ENCODE results near the gene SNRPE. TPM values are rescaled to one million over a fixed set of nuclear protein-coding genes. Genes with fewer than 3 reads are reported as not detected.

SNRPE gene
- total and polyA plus RNA-seq, 2 donors (not counting 3 experiments of a cell fraction or from before 2014, with no cell fraction given): 196 to 219 TPM

GRCh38 chr1:203899869-203900714 is 38.7 kb downstream of the SNRPE start:
- dilution Hi-C loops (cut with MboI; ENCODE audit: extremely low pct_ligation_motif_present, low sequenced_read_pairs): no loop called here

More at GRCh38 chr1:203899869-203900714, 38.7 kb downstream of the SNRPE start:
- Histone ChIP-seq H3K9ac (replicated peaks; ENCODE audit: extremely low read depth, insufficient read depth, low read length) (no peak overlapping the region), H4K20me1 (replicated peaks; ENCODE audit: control insufficient read depth, extremely low read depth, insufficient read depth, low read length) (no peaks in the 10 kb centered on the region), H3K4me3 (replicated peaks in 1 of 3; ENCODE audit: insufficient read depth in 1 of 3, low read depth in 1 of 3, low read length in 3 of 3) (no peak overlapping the region), H3K27ac (ENCODE audit: insufficient read depth, low read depth, low read length) (no peak overlapping the region), H3K79me2 (ENCODE audit: control insufficient read depth, insufficient read depth, low read length) (no peaks in the 10 kb centered on the region), H3K9me1 (replicated peaks; ENCODE audit: control insufficient read depth, extremely low read depth, insufficient read depth, low read length) (no peaks in the 10 kb centered on the region), H3K9me3 (replicated peaks; ENCODE audit: control insufficient read depth, insufficient read depth, low read length) (no peaks in the 10 kb centered on the region), H3K4me2 (ENCODE audit: insufficient read depth, low read length) (no peak overlapping the region), H2AFZ (ENCODE audit: low read depth, low read length) (no peak overlapping the region), H3K27me3 (ENCODE audit: control insufficient read depth in 2 of 2, insufficient read depth in 2 of 2, low read length in 2 of 2) (no peaks in the 10 kb centered on the region), H3K36me3 (ENCODE audit: control insufficient read depth in 2 of 2, extremely low read depth in 1 of 2, insufficient read depth in 2 of 2, low read length in 2 of 2) (no peaks in the 10 kb centered on the region), H3K4me1 (ENCODE audit: control insufficient read depth, extremely low read depth, insufficient read depth, low read length) (no peaks in the 10 kb centered on the region)
- FAIRE-seq: no peak
- CTCF ChIA-PET: no interaction called here
- TF ChIP-seq POLR2AphosphoS5 (IDR thresholded peaks at IDR 0.05; ENCODE audit: insufficient read depth, low read depth, low read length) (no peak), FOS (IDR thresholded peaks at IDR 0.05; ENCODE audit: borderline replicate concordance, insufficient read depth, low read length) (no peak), JUN (IDR thresholded peaks at IDR 0.05; ENCODE audit: borderline replicate concordance, insufficient read depth, insufficient read length, low read depth) (no peak), CTCF (IDR thresholded peaks at IDR 0.05; ENCODE audit: extremely low read depth in 1 of 2, insufficient read depth in 1 of 2, low read depth in 1 of 2, low read length in 2 of 2) (no peak), GATA2 (IDR thresholded peaks at IDR 0.05; ENCODE audit: insufficient read depth, insufficient read length, low read depth, low read length) (no peak), POLR2A (IDR thresholded peaks at IDR 0.05; ENCODE audit: low read depth, low read length) (no peak), MYC (IDR thresholded peaks at IDR 0.05; ENCODE audit: low read depth, low read length) (no peak), EZH2 (IDR thresholded peaks at IDR 0.05; ENCODE audit: borderline replicate concordance, low read depth, low read length, severe bottlenecking) (no peak), MAX (IDR thresholded peaks at IDR 0.05; ENCODE audit: insufficient read depth, insufficient read length) (no peak)
- POLR2A ChIA-PET: no interaction called here
- intact Hi-C loops (cut with micrococcal nuclease): no loop called here
- BruUV-seq (replicated peaks): no TSS peak
- no peak for DNase-seq (ENCODE audit: low read depth, low spot score)
